HG02885 (cell line): ENCODE data around the gene CA4.
A peak's percentile ranks its signal among the peaks of the same experiment; 100 is the strongest.

Source experiments
- ATAC-seq: cut with Tn5 transposase; IDR thresholded peaks from one replicate; pipeline ENCODE4 v1.9.1; 2021; ENCODE audit warnings: mild to moderate bottlenecking; ENCODE audit not compliant: unreplicated experiment, poor library complexity

The CA4 gene

GRCh38 chr17:60128171-60128859, 21.5 kb upstream of the CA4 start:
- ATAC-seq, result no peak

- no peak for ATAC-seq
Observed at GRCh38 chr17:60129164-60129563, 20.6 kb upstream of the CA4 start.

GRCh38 chr17:60130466-60130865, 19.3 kb upstream of the CA4 start:
- ATAC-seq, result no peak

GRCh38 chr17:60134396-60135150, 15.2 kb upstream of the CA4 start:
- peak; percentile 2 for ATAC-seq

- peak; percentile 87 for ATAC-seq
Observed at GRCh38 chr17:60135151-60135950, 14.4 kb upstream of the CA4 start.

- ATAC-seq, result no peak
Observed at GRCh38 chr17:60135951-60136666, 13.7 kb upstream of the CA4 start.

- no peak for ATAC-seq
Observed at GRCh38 chr17:60137731-60138130, 12.0 kb upstream of the CA4 start.

DNA sequence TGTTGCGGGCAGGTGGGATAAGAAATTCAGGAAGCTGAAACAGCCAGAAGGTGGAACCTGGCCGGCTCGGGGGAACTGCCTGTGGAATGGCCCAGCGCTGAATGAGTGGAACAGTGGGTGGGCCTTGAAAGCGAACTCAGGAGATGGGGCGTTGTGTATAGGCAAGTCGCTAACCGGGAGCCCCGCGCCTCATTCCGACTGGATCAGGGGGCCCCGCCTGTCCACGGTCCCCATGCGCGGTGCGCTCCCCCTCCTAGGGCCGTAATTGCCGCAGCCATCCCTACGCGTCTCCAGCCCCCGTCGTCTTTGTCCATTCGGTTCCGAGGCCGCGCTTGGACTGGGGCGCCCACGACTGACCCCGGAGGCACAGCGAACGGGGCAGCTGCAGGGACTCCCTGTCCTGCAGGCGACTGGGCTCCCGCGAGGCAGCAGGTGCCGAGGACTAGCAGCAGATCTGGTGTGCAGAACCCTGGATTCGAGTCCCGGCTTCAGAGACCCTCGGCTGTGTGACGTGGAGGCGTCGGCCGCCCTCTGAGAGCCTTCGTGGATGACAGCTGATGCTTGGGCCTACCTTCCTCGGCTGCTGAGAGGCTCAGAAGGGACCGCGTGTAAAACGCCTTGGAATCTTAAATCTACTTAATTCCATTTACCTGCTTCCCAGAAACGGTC, 10.9 kb upstream of the CA4 start:
- ATAC-seq, result no peak

DNA sequence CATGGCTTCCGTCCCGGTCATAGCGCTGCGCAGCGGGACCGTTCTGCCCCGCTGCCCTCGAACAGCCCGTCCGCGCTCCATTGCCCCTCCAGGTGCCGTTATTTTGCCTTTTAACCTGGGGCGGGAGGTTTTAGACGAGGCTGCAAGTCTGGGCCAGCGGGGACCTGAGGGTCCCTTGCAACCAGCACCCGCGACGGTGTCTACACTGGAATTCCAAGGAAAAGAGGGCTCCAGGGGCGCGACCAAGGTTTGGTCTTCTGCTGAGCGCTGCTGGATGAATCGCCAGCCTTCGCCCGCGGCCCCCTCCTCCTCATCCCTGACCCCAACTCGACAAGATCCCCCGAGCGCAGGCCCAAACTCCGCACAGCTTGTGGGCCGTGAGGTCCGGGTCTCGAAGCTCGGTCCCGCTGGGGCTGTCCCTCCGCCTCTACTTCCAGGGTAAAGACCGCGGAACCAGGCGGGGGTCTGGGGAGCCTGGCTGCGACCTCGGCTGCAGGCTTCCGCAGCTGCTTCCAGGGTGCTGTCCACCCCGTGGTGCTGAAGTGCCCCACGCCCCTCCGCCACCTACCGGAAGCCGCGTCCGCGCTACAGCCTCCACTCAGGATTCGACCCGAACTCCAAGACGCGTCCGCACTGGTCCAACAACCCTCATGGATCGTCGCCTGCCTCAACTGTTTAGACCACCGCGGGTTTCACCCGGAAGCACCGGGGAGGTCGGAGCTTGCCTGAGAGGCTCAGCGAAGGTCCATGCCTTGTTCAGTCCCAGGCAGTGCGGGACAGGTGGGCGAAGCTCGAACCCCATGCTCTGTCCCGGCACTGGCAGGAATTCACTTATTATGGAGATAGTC, 10.1 kb upstream of the CA4 start:
- ATAC-seq, result no peak

DNA sequence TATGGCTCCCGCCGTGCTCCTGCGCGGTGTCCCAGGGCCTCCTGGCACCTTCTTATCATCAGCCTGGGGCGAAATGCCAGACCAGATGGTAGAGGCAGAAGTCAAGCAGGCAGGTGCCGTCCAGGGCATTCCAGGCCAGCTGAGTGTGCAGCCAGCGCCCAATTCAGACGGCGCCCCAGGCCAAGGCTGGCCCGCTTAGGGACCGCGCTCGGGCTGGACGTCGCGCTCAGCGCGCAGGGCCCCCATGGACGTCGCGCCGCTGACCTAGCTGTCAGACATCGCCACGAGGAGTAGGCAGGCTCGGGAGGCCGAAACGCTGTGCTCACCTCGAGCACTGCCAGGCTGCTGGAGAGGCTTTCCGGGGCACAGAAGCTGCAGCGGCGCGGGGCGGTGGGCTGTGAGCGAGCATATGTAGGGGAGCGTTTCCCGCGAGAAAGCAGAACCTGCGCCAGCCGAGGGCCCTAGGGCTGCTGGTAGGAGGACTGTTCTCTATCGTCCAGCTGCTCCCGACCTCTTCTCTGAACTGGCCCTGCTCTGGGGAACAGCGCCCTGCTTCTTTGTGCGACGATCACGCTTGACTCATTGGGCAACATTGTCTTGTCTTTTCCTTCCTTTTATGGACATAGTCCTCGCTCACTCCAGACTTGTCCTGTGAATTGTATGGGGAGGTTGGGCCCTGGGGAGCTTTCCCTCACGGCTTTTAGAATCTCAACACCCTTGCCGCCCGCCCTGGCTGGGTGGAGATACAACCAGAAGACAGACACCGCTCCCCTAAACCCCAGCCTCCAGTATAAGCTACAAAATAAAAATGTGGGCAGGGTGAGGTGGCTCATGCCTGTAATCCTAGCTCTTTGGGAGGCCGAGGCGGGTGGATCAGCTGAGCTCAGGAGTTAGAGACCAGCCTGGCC, 8.4 kb upstream of the CA4 start:
- no peak for ATAC-seq

GRCh38 chr17:60142872-60143499, 6.8 kb upstream of the CA4 start:
- no peak for ATAC-seq

GRCh38 chr17:60145006-60145935, 4.5 kb upstream of the CA4 start:
- no peak for ATAC-seq

DNA sequence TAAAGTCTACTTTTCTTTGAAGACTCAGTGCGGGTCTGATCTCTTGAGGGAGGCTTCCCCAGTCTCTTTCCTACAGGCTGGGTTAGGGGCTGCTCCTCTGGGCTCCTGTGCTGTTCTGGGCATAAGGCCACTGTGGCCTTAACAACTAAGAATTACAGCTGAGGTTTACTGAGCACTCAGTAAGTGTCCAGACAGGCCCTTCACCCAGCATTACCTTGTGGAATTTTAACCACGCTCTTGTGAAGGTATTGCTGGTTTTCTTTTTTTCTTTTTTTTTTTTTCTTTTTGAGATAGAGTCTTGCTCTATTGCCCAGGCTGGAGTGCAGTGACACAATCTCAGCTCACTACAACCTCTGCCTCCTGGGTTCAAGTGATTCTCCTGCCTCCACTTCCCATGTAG, 3.6 kb upstream of the CA4 start:
- no peak for ATAC-seq

DNA sequence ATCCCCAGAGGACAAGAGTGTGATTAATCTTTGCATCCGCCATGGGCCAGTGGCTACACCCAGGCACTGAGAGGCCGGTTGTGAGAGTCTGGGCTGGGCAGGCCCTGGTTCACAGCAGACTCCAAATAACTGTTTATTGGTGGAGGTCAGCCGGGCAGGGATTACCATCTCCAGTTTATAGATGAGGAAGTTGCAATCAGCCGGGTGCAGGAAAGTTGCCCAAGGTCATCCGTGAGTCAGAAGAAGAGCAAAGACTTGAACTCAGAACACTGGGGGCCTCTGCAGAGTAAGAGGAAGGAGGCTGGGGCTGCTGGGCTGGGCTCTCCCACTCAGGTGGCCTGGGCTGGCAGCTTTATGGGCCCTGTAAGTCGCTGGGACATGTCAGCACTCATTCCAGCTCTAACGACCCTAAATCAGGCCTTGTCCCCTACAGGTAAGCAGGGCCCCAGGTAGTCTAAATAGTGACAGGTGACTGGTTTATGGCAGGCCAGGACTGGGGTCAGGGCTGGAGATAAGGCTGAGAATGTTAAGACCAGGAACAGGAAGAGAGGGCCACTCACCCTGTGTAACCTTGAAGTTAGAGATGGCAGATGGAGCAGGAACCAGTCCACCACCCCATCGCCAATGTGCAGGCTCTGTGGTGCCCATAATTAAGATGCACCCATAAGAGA, 2.1 kb upstream of the CA4 start:
- no peak for ATAC-seq

DNA sequence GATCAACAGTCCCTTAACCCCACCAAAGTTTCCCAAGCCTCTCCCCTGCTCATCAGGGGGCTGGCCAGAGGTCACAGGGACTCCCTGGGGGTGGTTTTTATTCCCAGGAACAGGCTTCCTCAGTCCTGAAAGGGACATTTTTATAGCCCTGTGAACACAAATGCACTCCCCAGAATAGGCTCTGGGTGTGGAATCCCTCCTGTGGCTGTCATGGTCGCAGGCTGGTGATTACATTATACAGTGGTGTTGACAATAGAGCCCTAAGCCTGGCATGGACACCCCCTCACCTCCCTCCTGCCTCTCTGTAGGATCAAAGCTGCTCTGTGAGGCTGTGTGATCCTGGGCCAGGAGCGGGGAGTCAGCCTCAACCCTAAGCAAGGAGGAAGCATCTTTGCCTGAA, 1.4 kb upstream of the CA4 start:
- ATAC-seq, result no peak

- no peak for ATAC-seq
Observed at GRCh38 chr17:60151355-60151754, 1.6 kb downstream of the CA4 start.
